Hematopoietic multipotent progenitor cell treated with erythropoietin and hydrocortisone succinate and interleukin-3 and kit ligand, for 4 days (in vitro differentiated cells): ENCODE results near the gene SLAIN2.
"Not testable (repeated sequence)": the region's sequence is repeated elsewhere in the genome, so short reads cannot be mapped to it uniquely, and the experiment has no call there.

Experiments
- DNase-seq: peaks from one replicate; pipeline ENCODE4 v3.0.0-alpha.2; 2015

Gene SLAIN2

DNA sequence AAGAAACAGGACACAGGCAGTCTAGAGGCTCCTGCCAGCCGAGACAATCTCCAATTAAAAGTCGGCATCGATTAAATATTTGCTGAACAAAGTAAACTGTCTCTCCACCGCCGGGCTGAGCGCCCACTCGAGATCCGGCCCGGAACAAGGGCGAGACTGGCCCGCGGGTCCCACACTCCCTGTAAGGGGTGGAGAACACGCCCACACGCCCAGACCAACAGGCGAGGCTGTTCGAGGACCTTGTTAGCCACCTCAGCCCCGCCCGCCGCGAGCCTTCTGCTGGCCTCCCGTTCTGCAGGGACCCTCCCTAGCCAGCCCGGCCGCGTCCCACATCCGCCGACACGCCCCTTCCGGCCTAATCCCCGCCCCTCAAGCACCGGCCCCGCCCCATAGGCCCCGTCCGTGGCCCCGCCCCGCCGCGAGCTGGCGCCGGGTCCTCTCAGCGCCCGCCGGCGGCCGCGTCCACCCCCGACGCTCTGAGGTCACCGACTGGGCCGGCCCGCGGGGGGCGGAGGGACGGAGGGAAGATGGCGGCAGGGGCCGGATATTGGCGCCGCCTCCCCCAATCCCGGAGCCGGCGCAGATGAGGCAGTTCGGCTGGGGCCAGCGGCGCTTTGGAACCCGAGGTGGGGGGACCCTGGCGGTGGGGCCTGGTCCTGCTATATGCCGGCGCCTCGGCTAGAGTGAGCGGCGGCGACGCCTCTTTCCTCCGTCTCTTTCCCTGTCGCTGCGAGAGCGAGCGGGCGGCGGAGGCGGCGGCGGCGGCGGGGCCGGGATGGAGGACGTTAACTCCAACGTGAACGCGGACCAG, at the start of gene SLAIN2:
TSS of gene SLAIN2 (plus strand) at position 565 of the 811 bp plus-strand sequence. CDS start at position 776, 211 bp downstream.
- peak; percentile 99 for DNase-seq

DNA sequence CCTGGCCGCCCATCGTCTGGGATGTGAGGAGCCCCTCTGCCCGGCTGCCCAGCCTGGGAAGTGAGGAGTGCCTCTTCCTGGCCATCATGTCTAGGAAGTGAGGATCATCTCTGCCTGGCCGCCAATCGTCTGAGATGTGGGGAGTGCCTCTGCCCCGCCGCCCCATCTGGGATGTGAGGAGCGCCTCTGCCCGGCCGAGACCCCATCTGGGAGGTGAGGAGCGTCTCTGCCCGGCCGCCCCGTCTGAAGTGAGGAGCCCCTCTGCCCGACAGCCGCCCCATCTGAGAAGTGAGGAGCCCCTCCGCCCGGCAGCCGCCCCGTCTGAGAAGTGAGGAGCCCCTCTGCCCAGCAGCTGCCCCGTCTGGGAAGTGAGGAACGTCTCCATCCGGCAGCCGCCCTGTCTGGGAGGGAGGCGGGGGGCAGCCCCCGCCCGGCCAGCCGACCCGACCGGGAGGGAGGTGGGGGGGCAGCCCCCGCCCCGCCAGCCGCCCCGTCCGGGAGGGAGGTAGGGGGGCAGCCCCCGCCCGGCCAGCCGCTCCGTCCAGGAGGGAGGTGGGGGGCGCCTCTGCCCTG, 49.0 kb upstream of the SLAIN2 start:
- not testable (repeated sequence) for DNase-seq

DNA sequence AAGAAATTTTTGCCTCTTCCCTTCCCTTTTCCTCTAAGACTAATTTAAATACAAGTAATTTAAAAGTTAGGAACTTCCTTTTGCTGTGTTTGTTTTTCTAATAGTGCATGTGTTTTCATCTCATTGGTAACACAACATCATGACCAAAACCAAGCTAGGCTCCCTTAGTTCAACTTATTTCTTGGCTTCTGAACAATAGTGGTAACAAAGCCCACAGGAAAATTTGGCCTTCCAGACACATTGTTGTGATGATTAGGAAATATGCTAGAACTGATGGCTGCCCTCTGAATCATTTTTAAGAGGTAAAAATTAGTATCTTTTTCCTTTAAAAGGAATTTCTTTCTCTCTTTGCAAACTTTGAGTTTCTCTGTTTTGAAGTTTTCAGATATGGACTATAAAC, 46.2 kb upstream of the SLAIN2 start:
- DNase-seq: no peak

DNA sequence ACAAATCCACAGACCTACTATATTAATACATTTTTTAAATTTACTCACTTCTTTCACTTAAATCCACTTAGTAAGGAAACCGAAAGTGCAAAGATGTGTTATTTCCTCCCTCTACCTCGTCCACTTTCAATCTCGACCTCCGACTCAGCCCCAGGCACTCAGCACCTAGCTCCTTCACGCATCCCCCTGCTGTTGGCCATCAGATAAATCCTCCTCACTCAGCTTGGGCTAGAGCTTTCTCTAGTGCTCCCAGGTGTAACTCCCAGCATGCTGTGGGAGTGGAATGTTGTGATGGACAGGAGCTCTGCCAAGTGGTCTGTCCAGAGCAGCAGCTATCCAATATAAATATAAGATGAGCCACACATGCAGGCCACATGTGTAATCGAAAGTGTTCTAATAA, 45.0 kb upstream of the SLAIN2 start:
- no peak for DNase-seq

DNA sequence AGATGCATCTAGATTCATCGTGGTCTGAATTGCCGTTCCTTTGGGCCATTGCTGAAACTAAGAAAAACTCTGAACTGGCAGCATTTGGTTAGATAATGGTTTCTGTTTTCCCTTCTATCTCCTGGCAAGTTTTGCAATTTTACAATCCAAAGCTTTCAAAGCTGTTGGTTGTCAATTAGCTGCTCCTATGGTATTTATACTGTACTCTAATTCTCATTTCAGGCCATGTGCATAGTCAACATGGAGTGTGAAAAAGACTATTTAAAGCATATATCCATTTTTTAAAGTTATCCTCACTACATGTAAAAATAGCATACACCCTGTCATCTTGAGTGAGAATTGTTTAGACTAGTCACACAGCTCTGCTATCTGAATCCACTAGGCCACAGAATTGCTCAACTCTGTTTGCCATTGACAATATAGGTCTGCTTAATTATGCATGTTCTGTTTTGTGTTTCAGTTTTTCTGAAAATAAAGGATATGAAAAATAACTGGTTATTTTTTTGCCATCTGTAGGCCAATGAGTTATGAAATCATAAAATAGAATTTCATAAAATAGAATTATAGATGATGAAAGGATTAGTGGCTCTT, 44.0 kb upstream of the SLAIN2 start:
- peak; percentile 52 for DNase-seq

DNA sequence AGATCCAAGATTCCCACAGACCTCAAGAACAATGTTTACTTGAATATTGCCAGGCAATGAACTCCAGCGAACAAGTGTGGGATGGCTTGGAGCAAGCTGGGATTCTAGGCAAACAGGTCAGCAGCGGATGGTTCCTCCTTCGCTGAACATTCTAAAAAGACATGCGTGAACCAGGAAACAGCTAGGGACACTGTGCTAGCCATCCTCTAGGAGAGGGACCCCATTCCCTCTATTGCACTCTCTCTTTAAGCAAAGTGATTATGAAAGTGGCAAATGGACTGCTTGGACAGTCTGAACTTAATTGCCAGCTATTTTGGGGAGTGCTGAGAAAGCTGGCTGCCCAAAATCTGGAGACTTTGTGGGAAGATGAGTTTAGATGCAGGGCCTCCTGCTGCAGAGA, 41.8 kb upstream of the SLAIN2 start:
- no peak for DNase-seq

DNA sequence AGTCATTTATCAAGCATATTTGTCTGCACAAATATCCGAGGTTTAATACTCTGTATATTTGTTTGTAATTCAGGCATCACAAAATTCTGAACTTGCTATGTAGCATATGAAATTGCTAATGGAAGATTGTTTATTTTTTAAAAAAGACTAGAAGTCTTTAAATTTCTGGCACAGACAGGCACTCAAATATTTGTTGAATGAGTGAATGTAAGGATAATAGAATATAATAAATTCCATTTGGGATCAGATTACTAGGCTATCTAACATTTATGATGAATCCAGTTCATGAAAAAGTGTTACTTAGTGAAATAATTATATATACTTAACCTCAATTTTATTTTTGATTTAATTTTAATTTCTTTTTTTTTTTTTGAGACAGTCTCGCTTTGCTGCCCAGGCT, 41.3 kb upstream of the SLAIN2 start:
- no peak for DNase-seq

DNA sequence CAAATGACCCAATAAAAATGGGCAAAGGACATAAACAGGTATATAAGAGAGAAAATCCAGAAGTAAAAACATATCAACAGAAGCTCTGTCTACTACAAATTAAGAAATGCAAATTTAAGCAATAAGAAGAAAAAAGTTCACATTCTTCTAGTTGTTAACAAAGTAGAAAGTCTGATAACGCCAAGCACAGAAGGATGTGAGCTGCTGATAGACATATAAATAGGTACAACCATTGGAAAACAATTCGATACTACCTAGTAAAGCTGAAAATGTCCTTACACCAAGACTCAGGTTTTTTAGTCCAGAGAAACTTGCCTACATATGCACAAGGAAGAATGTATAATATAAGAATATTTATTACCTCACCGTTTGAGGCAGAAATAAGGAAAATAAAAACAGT, 35.8 kb upstream of the SLAIN2 start:
- DNase-seq: no peak

DNA sequence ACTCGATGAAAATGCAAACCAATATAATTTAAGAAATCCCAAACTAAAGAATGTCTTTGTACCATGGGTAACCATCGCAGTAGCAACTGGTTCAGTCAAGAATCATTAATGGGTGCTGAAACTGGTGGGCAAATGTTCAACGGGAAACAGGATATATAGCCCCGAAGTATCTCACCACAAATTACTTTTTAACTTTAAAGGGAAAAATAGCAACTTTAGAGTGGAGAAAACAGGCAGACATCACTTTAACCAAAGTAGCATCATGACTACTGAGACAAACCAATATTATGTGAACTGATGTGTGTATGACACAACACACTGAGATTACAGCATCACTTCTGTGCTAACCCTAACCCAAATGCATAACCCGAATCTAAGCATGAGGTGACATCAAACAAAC, 33.8 kb upstream of the SLAIN2 start:
- no peak for DNase-seq

DNA sequence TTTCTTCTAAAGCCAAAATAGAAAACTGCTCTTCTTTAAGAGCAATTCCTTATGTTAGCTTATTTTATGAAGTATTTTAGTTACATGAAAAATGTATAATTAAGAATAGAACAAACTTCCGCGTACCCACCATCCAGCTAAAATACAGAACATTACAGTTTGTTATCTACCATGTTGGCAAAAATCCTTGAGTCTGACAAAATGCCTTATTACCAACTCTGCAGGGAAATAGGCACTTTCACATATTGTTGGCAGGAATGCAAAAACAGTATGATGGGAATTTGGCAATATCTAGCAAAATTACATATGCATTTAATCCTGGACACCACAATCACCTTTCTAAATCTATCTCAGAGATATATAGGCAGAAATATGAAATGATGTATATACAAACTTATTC, 32.4 kb upstream of the SLAIN2 start:
- DNase-seq: no peak

DNA sequence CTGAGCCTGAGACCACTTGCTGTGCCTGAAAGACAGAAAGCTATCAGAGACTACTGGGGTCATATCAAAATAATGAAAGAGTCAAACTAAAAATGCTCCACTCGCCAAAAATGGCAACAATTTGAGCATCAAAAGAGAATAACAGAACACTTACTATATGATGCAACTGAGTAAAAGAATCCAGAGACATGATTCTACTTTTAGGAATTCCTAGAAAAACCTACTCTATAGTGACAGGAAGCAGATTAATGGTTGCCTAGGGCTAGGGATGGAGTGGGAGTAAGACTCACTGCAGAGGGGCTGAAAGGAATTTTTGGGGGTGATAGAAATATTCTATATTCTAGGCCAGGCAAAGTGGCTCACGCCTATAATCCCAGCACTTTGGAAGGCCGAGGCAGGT, 29.4 kb upstream of the SLAIN2 start:
- DNase-seq: no peak

DNA sequence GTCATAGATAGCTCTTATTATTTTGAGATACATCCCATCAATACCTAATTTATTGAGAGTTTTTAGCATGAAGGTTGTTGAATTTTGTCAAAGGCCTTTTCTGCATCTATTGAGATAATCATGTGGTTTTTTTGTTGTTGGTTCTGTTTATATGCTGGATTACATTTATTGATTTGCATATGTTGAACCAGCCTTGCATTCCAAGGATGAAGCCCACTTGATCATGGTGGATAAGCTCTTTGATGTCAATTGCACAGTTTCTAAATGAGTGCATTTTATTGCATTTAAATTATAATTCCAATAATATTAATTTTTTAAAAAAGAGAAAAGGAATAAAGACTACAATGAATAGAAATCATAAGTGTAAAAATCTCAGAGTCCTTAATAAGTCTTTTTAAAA, 26.6 kb upstream of the SLAIN2 start:
- not testable (repeated sequence) for DNase-seq

DNA sequence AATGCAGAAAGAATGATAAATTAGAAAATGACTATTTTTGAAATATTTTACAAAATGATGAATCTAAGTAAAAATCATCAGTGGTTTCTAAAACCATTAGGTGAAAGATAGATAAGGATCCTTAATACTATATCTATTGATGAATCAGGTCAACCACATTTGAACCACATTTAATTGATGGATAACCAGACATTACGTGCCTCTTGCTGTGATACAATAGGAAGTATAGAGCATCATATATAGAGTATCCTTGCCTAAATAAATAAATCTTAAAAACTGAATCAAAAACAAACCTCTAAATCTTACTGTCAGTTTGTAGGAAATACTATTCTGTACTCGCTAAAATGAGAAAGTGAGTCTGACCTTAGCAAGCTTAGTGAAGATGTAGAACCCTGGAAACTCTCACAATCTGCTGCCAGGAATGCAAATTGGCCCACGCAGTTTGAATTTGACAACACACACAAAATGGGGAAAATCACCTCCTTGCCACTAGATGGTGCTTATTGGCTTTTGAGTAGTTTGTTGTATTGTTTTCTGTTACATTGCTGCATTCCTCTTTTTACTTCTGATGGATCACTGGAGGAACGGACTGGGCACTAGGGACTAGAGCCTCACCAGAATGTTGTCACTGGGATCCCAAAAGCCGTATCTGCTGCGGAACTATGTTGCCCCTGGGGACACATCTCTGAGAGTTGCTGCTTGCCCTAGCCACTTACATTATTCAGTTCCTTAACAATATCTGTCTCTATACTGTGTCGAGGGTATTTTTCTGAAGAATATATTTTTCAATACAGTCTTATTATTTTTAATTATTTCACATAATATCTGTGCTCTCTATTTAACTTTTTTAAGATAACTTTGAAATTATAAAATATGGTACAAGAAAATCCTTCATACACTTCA, 25.4 kb upstream of the SLAIN2 start:
- DNase-seq: peak; percentile 82

DNA sequence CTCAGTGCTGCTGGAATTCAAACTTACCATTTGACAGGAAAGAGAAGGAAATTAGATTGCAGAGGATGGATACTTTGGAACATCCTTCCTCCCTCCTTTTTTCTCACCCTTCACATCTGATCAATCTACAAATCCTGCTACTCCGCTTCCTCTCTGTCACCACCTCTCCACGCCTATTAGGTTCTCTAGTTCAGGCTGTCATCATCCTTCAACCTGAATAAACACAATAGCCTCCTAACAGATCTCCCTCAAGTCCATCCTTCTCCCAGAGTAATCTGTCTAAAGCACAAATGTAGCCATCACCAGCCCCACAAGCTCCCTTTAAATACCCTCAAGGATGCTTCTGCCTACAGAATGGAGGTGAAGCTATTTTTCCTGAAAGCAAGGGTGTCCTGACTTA, 20.0 kb upstream of the SLAIN2 start:
- no peak for DNase-seq

DNA sequence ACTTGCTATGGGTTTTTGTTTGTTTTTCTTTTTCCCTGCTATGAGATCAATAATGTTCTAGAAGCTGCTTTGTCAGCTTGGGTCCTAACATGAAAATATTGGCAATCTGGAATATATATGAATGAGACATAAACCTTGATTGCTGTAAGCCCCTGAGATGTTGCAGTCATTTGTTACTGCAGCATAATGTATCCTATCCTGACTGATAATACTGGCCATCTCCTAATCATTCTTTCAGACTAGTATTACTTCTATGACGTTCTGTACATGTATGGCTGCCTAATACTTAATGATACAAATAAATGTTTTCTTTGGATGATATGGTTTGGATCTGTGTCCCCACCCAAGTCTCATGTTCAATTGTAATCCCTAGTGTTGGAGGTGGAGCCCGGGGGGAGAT, 19.3 kb upstream of the SLAIN2 start:
- DNase-seq: no peak

DNA sequence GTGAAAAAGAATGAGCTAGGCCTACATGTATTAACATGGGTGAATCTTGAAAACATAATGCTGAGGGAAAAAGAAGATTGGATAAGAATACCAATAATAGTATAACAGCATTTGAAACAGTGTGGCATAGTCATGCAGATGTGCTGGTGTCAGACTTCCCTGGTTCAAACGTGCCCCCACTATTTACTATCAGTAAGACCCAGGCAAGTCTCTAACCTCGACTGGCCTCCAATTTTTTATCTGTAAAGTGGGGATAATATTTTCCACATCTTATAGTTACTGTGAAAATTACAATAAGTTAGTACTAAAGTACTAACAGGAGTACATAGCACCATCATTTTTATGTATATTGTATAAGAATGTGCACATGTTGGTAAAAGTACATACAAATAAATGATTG, 17.0 kb upstream of the SLAIN2 start:
- DNase-seq: peak; percentile 82

DNA sequence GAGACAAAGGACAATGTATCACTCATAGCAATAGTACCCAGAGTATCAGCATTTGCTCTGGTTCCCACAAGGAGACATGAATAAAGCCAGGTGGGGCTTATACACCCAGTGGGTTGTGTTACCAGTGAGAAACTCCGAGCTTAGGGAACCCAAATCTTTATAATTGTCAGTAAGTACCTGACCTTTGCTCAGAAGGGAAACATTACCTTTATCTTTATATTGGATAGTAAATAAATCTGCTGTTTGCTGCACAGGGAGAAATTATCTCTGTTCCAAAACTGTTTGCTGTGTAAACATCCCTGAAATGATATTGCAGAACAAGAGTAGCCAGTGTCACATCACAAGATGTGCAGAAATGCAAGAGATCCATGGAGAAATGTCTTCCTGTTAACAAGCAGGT, 12.1 kb upstream of the SLAIN2 start:
- no peak for DNase-seq

DNA sequence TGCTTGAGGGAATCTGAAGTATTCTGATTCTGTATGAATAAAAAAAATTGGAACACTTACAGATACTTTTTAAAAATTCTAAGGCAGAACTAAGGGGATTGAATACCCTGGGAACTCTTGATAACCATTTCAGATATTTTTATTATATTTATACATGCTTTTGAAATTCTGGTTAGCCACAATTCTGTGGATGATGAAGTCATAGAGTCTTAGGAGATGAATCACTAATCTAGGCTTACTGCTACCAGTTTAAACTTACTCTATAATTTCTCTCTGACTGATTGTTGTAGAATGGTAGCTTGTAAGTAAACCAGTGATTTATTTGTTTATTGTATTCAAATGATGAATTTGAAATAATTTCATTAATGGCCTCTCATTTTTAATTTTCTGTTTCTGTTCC, 11.4 kb upstream of the SLAIN2 start:
- no peak for DNase-seq

DNA sequence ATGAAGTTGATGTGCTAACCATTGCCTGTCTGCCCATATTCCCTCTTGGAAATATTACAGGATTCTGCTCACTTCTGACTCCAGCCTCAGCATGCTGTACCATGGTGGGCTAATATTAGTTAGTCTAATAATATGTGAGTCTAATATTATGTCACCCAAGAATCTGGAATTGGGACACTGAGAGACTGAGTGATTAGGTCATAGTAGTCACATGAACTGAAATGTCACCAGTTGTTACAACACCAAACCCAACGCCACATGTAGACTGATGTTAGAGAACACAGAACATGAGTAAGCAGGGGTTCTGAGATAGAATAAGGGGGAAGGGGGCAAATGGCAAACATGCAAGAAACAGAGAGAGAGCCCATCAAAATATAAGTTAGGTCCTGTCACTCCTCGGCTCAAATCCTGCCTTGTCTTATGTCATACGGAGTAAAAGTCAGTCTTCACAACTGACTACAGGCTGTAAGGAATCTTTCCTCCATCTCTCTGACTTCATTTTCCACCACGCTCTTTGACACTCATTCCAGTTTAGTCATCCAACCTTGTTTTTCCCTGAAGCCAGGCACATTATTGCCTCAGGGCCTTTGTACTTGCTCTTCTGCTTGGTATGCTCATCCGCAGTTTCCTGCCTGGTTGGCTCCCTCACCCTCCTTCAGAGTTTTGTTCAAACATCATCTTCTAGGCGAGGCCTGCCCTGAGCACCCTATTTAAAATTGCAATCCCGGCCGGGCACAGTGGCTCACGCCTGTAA, 9.6 kb upstream of the SLAIN2 start:
- DNase-seq: peak; percentile 22

DNA sequence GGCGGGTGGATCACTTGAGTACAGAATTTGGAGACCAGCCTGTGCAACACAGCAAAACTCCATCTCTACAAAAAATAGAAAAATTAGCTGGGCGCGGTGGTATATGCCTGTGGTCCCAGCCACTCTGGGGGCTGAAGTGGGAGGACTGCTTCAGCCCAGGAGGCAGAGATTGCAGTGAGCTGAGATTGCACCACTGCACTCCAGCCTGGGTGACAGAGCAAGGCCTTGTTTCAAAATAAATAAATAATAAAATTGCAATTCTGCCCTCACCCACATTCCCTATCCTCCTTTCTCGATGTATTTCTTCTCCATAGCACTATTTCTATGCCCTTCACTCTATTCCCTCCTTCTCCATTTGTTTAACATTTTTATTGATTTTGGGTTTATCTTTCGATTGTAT, 8.7 kb upstream of the SLAIN2 start:
- no peak for DNase-seq

DNA sequence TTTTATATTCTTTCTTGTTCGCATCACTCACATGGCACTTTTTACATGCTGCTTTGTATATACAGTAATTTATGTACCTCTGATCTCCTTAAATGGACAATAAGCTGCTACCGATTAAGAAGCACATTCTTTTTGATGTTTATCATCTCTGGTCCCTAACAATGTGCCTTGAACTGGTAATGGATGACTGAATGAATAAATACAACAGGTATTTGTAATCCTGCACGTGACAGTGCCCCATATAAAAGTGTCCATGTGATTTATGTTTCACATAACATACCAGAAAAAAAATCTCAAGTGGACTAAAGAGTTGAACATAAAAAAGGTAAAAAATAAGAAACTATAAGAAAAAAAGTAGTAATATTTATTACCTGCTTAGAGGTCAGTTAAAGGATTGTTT, 7.7 kb upstream of the SLAIN2 start:
- DNase-seq: no peak

DNA sequence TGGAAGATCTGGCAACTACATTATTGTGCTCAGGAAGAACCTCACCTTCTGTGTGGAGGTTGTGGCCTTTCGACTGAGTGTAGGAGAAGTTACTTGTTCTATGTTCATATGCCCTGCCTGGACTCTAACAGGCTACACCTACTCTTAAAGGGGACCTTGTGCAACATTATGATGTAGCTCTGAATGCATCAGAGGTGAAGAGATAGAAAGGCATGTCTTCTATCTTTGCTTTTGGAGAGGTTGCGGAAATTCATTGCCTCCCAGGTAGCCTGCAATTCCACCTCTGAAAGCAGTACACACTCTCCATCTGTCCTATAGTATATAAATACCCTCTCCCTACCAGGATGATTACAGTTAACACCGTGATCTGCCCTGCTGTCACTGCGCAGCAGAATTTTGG, 7.1 kb upstream of the SLAIN2 start:
- no peak for DNase-seq
